CD4-positive, alpha-beta T cell treated with Interleukin-2 at 100 ng/mL for 4 hours (primary cell): ENCODE measurements around the gene BRD1.
"Not testable (repeated sequence)": the region's sequence is repeated elsewhere in the genome, so short reads cannot be mapped to it uniquely, and the experiment has no call there.

Source experiments
- DNase-seq: peaks from one replicate; pipeline ENCODE4 v3.0.0-alpha.2; 2020; ENCODE audit warnings: low spot score

Gene BRD1

GRCh38 chr22:49853981-49854831 lies 26.5 kb upstream of the BRD1 start:
- DNase-seq: no peak

DNA sequence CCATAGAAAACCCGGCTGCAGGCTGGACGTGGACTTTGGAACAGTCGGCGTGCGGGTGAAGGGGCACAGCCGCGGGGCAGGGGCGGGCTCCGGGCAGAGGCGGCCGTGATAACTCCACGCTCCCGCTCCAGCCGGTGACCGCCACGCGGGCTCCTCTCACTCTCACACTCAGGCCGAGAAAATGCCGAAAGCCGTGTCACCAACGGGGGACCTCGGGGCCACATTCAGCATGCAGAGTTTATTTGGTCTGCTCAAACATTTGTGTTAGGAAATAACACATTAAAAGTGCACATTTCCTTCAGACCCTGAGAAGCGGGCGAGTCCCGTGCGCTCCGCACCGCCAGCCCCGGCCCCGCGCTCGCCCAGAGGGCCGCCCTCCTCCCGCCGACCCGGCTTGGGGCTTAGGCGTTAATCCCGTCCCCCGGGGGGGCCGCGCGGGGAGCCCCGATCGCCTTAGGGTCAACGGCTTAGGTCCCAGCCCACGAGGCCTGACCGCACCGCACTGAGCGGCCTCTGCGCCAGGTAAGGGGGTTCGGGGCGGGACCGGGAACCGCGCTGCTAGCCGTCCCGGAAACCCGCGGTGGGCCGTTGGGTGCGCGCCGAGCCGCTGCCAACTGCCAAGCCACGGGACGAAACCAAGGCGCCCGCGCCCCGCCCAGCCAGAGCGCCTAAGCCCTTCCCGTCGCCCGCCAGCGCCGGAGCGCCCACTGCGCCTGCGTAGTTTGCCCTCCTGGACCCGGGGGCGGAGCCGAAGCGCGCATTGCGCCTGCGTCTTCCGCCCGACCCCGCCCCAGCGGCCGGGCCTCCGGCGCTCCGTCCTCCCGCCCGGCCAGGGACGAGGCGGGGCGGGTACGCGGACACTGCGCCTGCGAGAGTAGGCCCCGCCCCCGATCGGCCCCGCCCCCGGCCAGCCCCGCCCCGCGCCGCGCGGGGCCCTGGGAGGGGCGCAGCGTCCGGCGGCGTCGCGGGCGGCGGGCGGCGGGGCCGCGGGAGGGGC lies 25.5 kb upstream of the BRD1 start, which contains the start of gene ZBED4:
TSS of gene ZBED4 (plus strand) at position 947 of the 997 bp plus-strand sequence. CDS start 29,819 bp downstream, outside the sequence.
- DNase-seq: peak; percentile 98

DNA sequence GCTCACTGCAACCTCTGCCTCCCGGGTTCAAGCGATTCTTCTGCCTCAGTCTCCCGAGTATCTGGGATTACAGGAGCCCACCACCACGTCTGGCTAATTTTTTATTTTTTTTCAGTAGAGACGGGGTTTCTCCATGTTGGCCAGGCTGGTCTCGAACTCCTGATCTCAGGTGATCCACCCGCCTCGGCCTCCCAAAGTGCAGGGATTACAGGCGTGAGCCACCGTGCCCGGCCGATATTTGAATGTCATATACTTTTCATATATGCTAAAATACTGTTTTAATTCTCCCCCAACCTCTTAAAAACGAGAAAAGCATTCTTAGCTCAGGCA lies 24.9 kb upstream of the BRD1 start:
- DNase-seq: not testable (repeated sequence)

DNA sequence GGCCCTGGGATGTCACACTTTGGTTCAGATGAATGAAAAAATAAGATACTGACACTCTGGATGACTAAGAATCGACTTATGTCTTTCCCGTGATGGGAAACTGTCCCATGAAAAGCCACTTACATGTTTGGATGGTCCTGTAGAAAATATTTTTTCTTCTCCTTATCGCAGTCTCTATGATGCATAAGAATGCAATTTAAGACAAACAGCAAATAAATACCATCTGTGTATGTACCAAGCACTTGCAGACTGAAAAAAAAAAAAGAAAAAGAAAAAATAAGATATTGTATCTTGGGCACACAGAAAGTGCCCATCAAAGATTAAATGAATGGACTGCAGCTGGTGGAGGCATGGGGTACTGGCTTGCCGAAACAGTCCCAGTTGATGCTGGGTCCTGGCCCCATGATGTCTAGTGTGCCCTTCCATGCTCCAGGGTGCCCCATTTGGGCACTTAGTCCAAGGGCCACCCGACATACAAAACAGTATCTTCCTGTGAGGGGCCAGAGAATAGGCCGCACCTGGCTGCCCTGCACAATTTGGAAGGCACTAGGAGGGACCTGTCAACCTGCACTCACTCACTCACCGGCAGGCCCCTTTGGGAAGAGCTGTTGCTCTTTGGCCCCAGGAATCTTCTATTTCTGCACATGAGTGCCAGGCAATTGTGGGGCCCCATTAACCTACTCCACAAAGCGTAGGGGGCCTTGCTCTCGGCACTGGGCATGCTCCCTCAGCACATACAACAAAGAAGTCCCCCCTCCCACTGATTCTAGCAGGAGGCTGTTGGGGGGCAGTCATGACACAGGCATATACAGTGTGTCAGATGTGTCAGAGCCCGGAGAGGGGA lies 23.5 kb upstream of the BRD1 start:
- no peak for DNase-seq

- no peak for DNase-seq
Observed at GRCh38 chr22:49850021-49850911, 22.6 kb upstream of the BRD1 start.

DNA sequence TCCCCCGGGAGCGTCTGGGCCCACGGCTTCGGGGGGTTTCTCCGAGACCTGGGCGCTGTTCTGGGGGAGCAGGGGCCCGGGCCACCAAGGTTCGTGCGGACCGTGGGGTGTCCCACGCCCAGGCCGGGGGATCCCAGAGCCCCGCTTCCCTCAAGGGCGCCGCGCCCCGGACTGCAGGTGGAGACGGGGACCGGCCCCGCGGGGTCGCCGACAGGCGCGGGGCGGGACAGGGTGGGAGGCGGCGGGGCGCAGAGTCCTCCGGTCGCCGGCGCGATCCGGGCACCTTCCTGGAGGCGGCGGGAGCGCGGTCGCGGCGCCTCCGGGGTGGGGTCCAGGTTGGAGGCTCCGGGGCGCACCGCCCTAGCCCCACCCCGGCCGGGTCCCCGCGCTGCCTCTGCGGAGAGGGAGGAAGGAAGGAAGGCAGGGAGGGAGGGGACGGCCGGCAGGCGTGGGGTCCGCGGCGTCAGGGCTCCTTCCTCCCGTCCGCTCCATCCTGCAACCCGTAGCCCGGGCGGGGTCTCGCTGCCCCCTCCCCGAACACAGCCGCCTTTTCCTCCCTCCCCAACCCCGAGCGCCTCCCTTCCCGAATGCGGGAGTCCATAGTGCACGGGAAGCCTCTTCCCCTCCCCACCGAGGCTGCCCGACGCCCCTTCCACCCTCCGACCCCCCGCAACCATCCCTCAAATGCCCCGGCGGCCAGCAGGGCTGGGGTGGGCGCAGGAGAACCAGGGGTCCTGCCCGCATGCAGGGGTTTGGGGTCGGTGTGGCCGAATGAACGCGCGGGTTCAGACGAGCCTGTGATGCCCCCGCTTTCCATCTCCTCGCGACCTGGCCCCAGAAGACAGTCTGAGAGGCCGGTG lies 21.7 kb upstream of the BRD1 start:
- DNase-seq: no peak

- no peak for DNase-seq
Observed at GRCh38 chr22:49848690-49849160, 21.1 kb upstream of the BRD1 start.

GRCh38 chr22:49847751-49848689 lies 20.3 kb upstream of the BRD1 start:
- no peak for DNase-seq

DNA sequence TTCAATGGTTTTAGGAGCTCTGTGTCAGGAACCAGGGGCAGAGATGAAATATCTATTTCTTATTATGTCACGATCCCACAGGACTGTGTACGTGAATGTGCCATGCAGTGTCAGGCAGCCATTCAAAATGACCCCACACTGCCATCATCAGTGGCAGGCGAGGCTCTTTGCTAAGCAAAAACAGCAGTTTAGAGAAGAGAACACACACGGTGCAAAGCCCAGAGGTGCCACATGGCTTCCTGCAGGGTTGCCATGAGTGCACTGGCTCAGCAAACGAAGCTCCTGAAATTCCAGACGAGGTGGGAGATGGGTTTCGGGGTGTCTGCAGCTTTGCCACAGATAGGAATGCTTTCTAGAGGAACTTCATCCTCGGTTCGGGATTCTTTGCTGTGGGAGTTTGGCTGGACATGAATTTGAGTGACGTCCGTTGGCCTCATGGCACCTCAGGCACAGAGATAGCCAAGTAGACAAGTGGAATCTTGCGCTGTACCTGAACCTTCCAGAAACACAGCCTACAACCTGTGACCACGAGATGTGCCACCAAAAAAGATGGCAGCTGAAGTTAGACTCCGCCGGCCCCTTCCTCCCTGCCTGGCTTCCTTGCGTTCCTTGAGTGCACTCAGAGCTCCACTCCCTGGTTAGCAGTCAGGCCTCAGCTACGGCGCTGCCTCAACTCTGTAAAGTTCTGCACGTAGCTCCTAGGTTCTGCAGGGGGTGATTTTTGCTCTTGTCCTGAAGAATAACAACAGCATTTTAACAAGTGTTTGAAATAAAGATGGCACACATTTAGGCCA lies 18.2 kb upstream of the BRD1 start:
- no peak for DNase-seq

GRCh38 chr22:49845241-49845640 lies 17.6 kb upstream of the BRD1 start:
- DNase-seq: no peak

- peak; percentile 94 for DNase-seq
Observed at GRCh38 chr22:49838771-49839717, 11.4 kb upstream of the BRD1 start.

DNA sequence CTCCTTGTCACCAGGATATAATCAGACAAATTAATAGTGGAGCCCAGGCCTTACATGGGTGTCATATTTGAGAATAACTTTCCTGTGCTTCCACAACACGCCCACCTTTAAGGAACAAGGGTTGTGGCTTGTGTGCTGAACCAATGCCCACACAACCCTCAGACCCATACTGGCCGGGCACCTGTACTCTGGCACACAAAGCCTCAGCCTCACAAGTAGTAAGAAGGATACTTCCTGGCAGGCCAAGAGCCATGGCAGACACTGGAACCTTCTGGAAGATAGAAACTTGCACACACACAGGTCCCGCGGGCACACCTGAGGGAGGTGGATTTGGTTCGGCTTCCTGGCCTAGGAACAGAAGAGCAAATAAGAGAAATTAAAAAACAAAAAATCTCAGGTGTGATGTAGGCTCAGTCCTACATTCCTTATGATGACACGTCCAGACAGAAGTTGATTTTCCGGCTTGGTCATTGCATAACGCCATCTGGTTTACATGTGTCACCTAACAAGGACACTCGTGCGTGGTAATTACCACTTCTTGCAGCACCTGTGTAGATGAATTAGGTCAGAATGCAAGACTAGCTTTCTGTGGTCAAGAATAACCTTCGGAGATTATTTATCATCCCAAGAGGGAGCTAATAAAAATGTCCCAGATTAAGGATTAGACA lies 5.8 kb upstream of the BRD1 start:
- DNase-seq: no peak

DNA sequence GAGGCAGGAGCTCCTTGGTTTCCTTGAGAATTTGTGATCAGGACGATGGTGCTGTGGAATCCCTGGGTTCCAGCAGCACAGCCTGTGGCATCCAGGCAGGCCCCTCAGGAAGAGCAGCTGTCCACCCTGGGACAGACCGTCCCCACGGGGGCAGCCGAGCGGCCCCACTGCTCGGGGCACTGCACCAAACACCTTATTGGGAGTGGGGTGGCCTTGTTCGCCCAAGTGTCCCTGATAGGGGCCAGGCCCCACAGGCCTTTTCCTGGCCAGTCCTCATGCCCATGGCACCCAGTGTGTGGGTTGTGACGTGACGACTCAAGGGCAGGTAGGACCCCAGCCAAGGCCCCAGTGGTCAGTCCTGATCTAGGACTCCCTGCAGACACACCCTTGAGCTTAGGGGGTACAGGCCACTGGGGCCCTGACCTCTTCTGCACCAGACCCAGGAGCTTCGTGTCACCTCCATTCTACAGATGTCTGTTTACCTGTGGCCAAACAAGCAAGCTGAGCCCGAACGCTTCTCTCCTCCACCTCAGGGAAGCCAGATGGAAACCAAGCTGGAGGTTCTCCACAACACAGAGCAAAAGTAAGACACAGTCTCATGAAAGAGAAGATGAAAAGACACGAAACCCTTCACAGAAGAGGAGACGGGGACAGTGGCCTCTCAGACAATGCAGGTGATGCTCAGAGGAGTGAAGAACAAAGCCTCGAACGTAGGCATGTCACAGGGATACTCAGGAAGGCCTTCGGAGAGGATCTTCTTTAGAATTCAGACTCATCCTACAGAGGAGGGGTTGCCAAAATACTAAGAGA lies 1.6 kb upstream of the BRD1 start:
- no peak for DNase-seq

DNA sequence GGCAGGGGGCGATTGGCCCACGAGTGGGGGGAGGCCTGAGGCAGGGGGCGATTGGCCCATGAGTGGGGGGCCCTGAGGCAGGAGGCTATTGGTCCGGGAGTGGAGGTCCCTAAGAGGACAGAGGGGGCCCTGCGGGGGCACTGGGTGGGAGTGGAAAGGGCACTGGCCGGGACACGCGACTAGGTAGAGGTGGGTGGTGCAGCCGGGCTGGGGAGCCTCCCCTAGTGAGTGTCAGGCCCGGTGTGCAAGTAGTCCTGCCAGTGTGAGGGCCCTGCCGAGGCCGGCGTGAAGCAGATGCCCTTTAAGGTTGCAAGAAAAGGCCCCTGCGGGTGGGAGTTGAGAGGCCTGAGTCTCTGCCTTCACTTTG lies 909 bp upstream of the BRD1 start:
- no peak for DNase-seq

GRCh38 chr22:49827271-49827852 lies 311 bp downstream of the BRD1 start:
- no peak for DNase-seq
